ENCODE results near the gene MMADHC. TPM values are rescaled to one million over a fixed set of nuclear protein-coding genes. Genes with fewer than 3 reads are reported as not detected.

MMADHC gene
- total RNA-seq, 3 donors from 2014 or later, result 84.2 to 111 (median 109) TPM

- H3K4me3 ChIP-seq, result no peak overlapping the region
- intact Hi-C loops (cut with DNase I; ENCODE audit: low total_unique reads), result no loop called here
- no peaks in the 10 kb centered on the region for H3K36me3 ChIP-seq
- H3K9me3 ChIP-seq, result no peaks in the 10 kb centered on the region
- TF ChIP-seq CTCF (IDR thresholded peaks at IDR 0.05), result no peak
- no peak for TF ChIP-seq POLR2A (IDR thresholded peaks at IDR 0.05)
- no peak for TF ChIP-seq POLR2AphosphoS5 (IDR thresholded peaks at IDR 0.05)
- no peaks in the 10 kb centered on the region for H3K4me1 ChIP-seq
- no peak overlapping the region for H3K27ac ChIP-seq
- no peak for DNase-seq (ENCODE audit: low spot score in 2 of 2)
- H3K27me3 ChIP-seq, result no peaks in the 10 kb centered on the region
Measured at GRCh38 chr2:149594411-149594810, 6.8 kb upstream of the MMADHC start.

- Histone ChIP-seq H3K27me3 (no peaks in the 10 kb centered on the region), H3K9me3 (no peaks in the 10 kb centered on the region), H3K4me1 (no peaks in the 10 kb centered on the region), H3K36me3 (no peaks in the 10 kb centered on the region), H3K4me3 (peak overlapping the region; percentile 79 to 86 (median 80)), H3K27ac (peak overlapping the region; percentile 97 to 98)
- TF ChIP-seq POLR2AphosphoS5 (IDR thresholded peaks at IDR 0.05) (no peak), CTCF (IDR thresholded peaks at IDR 0.05) (no peak), POLR2A (IDR thresholded peaks at IDR 0.05) (no peak)
- intact Hi-C loops (cut with DNase I; ENCODE audit: low total_unique reads), result no loop called here
- no peak for DNase-seq (ENCODE audit: low spot score in 2 of 2)
Measured at GRCh38 chr2:149587950-149588487, 444 bp upstream of the MMADHC start.

GRCh38 chr2:149586898-149587219 lies 716 bp downstream of the MMADHC start:
- DNase-seq (ENCODE audit: low spot score in 2 of 2), result no peak
- Histone ChIP-seq H3K4me1 (no peaks in the 10 kb centered on the region), H3K27ac (peak overlapping the region; percentile 97 to 98), H3K27me3 (no peaks in the 10 kb centered on the region), H3K4me3 (peak overlapping the region; percentile 79 to 86 (median 80)), H3K36me3 (no peaks in the 10 kb centered on the region), H3K9me3 (no peaks in the 10 kb centered on the region)
- intact Hi-C loops (cut with DNase I; ENCODE audit: low total_unique reads), result no loop called here
- TF ChIP-seq POLR2AphosphoS5 (IDR thresholded peaks at IDR 0.05) (no peak), POLR2A (IDR thresholded peaks at IDR 0.05) (no peak), CTCF (IDR thresholded peaks at IDR 0.05) (no peak)

- Histone ChIP-seq H3K4me3 (peak overlapping the region; percentile 79 to 86 (median 80)), H3K27me3 (no peaks in the 10 kb centered on the region), H3K36me3 (no peaks in the 10 kb centered on the region), H3K27ac (no peak overlapping the region), H3K9me3 (no peaks in the 10 kb centered on the region), H3K4me1 (no peaks in the 10 kb centered on the region)
- no peak for TF ChIP-seq POLR2AphosphoS5 (IDR thresholded peaks at IDR 0.05)
- TF ChIP-seq POLR2A (IDR thresholded peaks at IDR 0.05), result no peak
- TF ChIP-seq CTCF (IDR thresholded peaks at IDR 0.05), result no peak
- intact Hi-C loops (cut with DNase I; ENCODE audit: low total_unique reads), result no loop called here
- no peak for DNase-seq (ENCODE audit: low spot score in 2 of 2)
Measured at GRCh38 chr2:149586063-149586462, 1.5 kb downstream of the MMADHC start.

- Histone ChIP-seq H3K4me1 (no peaks in the 10 kb centered on the region), H3K27me3 (no peaks in the 10 kb centered on the region), H3K36me3 (no peaks in the 10 kb centered on the region), H3K4me3 (peak overlapping the region in 1 of 3 donors; percentile 79), H3K9me3 (no peaks in the 10 kb centered on the region), H3K27ac (no peak overlapping the region)
- no peak for DNase-seq (ENCODE audit: low spot score in 2 of 2)
- intact Hi-C loops (cut with DNase I; ENCODE audit: low total_unique reads), result no loop called here
- TF ChIP-seq POLR2AphosphoS5 (IDR thresholded peaks at IDR 0.05) (no peak), CTCF (IDR thresholded peaks at IDR 0.05) (no peak), POLR2A (IDR thresholded peaks at IDR 0.05) (no peak)
Measured at GRCh38 chr2:149585166-149585885, 2.2 kb downstream of the MMADHC start.
